NT2/D1 (cell line): ENCODE measurements around the gene TTC22.

ENCODE experiments used
- SUZ12 ChIP-seq: IDR thresholded peaks from 2 replicates; pipeline ENCODE4 v1.6.1; 2011; ENCODE audit not compliant: insufficient read length, insufficient read depth; ENCODE audit errors: extremely low read depth
- YY1 ChIP-seq: IDR thresholded peaks from 2 replicates; pipeline ENCODE4 v1.6.1; 2011; ENCODE audit not compliant: insufficient read length, insufficient read depth
- ZNF274 ChIP-seq: IDR thresholded peaks from 2 replicates; pipeline ENCODE4 v1.6.1; 2011; ENCODE audit warnings: mild to moderate bottlenecking, low read depth, low read length

DNA sequence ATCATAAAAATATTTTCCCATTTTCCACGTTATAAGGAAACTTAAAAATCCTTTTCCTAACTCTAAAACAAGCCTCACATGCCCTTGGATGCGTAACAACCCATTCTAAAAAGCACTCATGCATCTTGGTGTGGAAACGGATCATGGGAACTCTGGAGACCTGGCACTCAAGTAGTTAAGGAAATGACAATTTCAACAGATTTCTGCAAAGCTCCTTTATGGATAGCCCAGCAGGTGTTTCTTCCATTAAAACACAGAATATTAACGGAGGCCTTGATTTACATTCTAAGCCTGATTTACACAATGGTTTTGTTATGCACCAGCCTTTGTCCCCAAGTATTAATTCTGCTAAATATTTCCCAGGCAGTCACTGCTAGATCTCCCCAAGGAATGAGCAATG, 49.7 kb downstream of the TTC22 start:
- TF ChIP-seq ZNF274 (no peak), YY1 (no peak), SUZ12 (no peak)
